A549 (cell line): ENCODE measurements around the gene TUT4. TPM values are rescaled to one million over a fixed set of nuclear protein-coding genes. Genes with fewer than 3 reads are reported as not detected.

Source experiments
- ATAC-seq, 2 experiments: fragments of 200-7000 bp in 1 of 2; fragments of >200 bp in 1 of 2; cut with Nextera tagmentation in 1 of 2; cut with Tn5 transposase in 1 of 2; 3 replicates each; pipeline versions ENCODE4 v1.8.0 to v1.9.1; 2018 to 2020; ENCODE audit warnings: mild to moderate bottlenecking in 1 of 2, moderate library complexity in 1 of 2
- CTCF ChIA-PET: fragments of 300-600 bp; sonication (Branson Sonifier 250); formaldehyde crosslinking; extraction: SDS; loops from one replicate; lab custom pipeline; 2021; ENCODE audit warnings: antibody characterized with exemption, inconsistent platforms; lab: Yijun Ruan, JAX
- POLR2A ChIA-PET: fragments of 350-600 bp; formaldehyde crosslinking; extraction: SDS; loops from one replicate; lab custom pipeline; 2021; ENCODE audit warnings: antibody characterized with exemption, inconsistent platforms; lab: Yijun Ruan, JAX
- DNase-seq, 2 experiments: peaks; one replicate each; pipeline versions ENCODE4 v3.0.0 to v3.0.0-alpha.2; 2011 to 2016; ENCODE audit warnings: low read depth in 1 of 2, low spot score in 1 of 2
- FAIRE-seq: peaks from 2 replicates; lab custom pipeline; 2011; peaks lifted over from hg19 to GRCh38; lab: Jason Lieb, UNC
- H3K27ac ChIP-seq, 2 experiments: fragments of >200 bp; sonication (Bioruptor Twin); formaldehyde crosslinking; 3 replicates each; pipeline ENCODE4 v1.5.1; 2016 to 2017
- H3K4me1 ChIP-seq: fragments of >200 bp; sonication (Bioruptor Twin); formaldehyde crosslinking; 3 replicates; pipeline ENCODE4 v1.6.1; 2016
- H3K4me2 ChIP-seq: fragments of >200 bp; sonication (Bioruptor Twin); formaldehyde crosslinking; 3 replicates; pipeline ENCODE4 v1.6.1; 2016
- H3K4me3 ChIP-seq: fragments of >200 bp; sonication (Bioruptor Twin); formaldehyde crosslinking; 3 replicates; pipeline ENCODE4 v1.5.1; 2016
- H3K9me3 ChIP-seq: fragments of >200 bp; sonication (Bioruptor Twin); formaldehyde crosslinking; 3 replicates; pipeline ENCODE4 v1.6.1; 2016
- CBX8 ChIP-seq: fragments of 200-600 bp; sonication (generic); IDR thresholded peaks from 2 replicates; pipeline ENCODE4 v1.6.1; 2016
- CEBPB ChIP-seq, 2 experiments: fragments of >200 bp in 1 of 2; sonication (Bioruptor Twin) in 1 of 2; formaldehyde crosslinking in 1 of 2; IDR thresholded peaks; 2 replicates each; pipeline ENCODE4 v1.6.1; 2012 to 2016
- FOSL2 ChIP-seq, 2 experiments: fragments of 450-650 bp in 1 of 2; fragments of >200 bp in 1 of 2; sonication (Bioruptor Twin) in 1 of 2; formaldehyde crosslinking; IDR thresholded peaks; 2 replicates each; pipeline versions ENCODE4 v1.5.0 to v1.6.1; 2016 to 2020; ENCODE audit warnings: mild to moderate bottlenecking in 1 of 2, moderate library complexity in 1 of 2
- FOXS1 ChIP-seq: fragments of 250-450 bp; sonication (Bioruptor Pico); IDR thresholded peaks from 2 replicates; pipeline ENCODE4 v1.5.0; 2020; ENCODE audit warnings: mild to moderate bottlenecking, moderate library complexity
- GATA3 ChIP-seq: IDR thresholded peaks from 2 replicates; pipeline ENCODE4 v1.6.1; 2012; ENCODE audit warnings: borderline replicate concordance
- HOXB13 ChIP-seq: fragments of 250-450 bp; sonication (Bioruptor Pico); IDR thresholded peaks from 2 replicates; pipeline ENCODE4 v1.5.0; 2020; ENCODE audit warnings: low read depth, mild to moderate bottlenecking, moderate library complexity
- JUN ChIP-seq, 2 experiments: fragments of >200 bp; sonication (Bioruptor Twin); formaldehyde crosslinking; IDR thresholded peaks; 2 replicates in 1 of 2; 3 replicates in 1 of 2; pipeline ENCODE4 v1.6.1; 2016 to 2017
- JUNB ChIP-seq: fragments of >200 bp; sonication (Bioruptor Twin); formaldehyde crosslinking; IDR thresholded peaks from 2 replicates; pipeline ENCODE4 v1.6.1; 2016
- KDM1A ChIP-seq: fragments of 200-600 bp; sonication (generic); IDR thresholded peaks from 2 replicates; pipeline ENCODE4 v1.6.1; 2016; ENCODE audit warnings: low read depth, mild to moderate bottlenecking
- MAFK ChIP-seq: fragments of 450-650 bp; IDR thresholded peaks from 2 replicates; pipeline ENCODE4 v1.6.1; 2014; ENCODE audit not compliant: partially characterized antibody
- MYC ChIP-seq: IDR thresholded peaks from 2 replicates; pipeline ENCODE4 v1.6.1; 2012; ENCODE audit warnings: mild to moderate bottlenecking, inconsistent platforms, low read length, improper control_type of control experiment, borderline replicate concordance
- POLR2A ChIP-seq: IDR thresholded peaks from 2 replicates; pipeline ENCODE4 v1.6.1; 2012; ENCODE audit warnings: mild to moderate bottlenecking, low read length
- RAD21 ChIP-seq, 2 experiments: fragments of >200 bp in 1 of 2; sonication (Bioruptor Twin) in 1 of 2; formaldehyde crosslinking in 1 of 2; IDR thresholded peaks in 1 of 2; conservative IDR thresholded peaks in 1 of 2; 2 replicates in 1 of 2; 3 replicates in 1 of 2; pipeline ENCODE4 v1.6.1; 2012 to 2018; ENCODE audit warnings: inconsistent platforms in 1 of 2
- RARB ChIP-seq: fragments of 250-450 bp; sonication (Bioruptor Pico); IDR thresholded peaks from 2 replicates; pipeline ENCODE4 v1.8.0; 2021; ENCODE audit warnings: mild to moderate bottlenecking, moderate library complexity
- RCOR1 ChIP-seq: fragments of 150-350 bp; IDR thresholded peaks from 2 replicates; pipeline ENCODE4 v1.6.1; 2014; ENCODE audit warnings: antibody characterized with exemption, low read length, low read depth
- RFX5 ChIP-seq: fragments of 450-650 bp; IDR thresholded peaks from 2 replicates; pipeline ENCODE4 v1.7.1; 2014; ENCODE audit warnings: antibody characterized with exemption, mild to moderate bottlenecking, moderate library complexity
- TFCP2L1 ChIP-seq: fragments of 250-450 bp; sonication (Bioruptor Pico); IDR thresholded peaks from 2 replicates; pipeline ENCODE4 v1.5.0; 2021; ENCODE audit warnings: mild to moderate bottlenecking
- TP53 ChIP-seq: fragments of 250-450 bp; sonication (Bioruptor Pico); IDR thresholded peaks from 2 replicates; pipeline ENCODE4 v1.5.0; 2021; ENCODE audit warnings: mild to moderate bottlenecking, moderate library complexity
- ZFP36 ChIP-seq: fragments of 450-650 bp; IDR thresholded peaks from 2 replicates; pipeline ENCODE4 v1.6.1; 2014; ENCODE audit warnings: borderline replicate concordance; ENCODE audit not compliant: partially characterized antibody
- WGBS: methylation state at CpG from one replicate; pipeline ENCODE4 v1.1.6; 2017; ENCODE audit errors: missing lambda C conversion rate; 5-methylcytosine and 5-hydroxymethylcytosine counted together
- polyA plus RNA-seq, 4 experiments: library from polyadenylated mRNA; depleted of rRNA in 3 of 4; stranded (reverse); fragments of >200 nt; fragmentation: RNase III in 1 of 4; extraction: RNeasy Plus Mini Kit Qiagen cat#74134 plus additional on column Dnase treatment in 1 of 4; gene quantifications; 2 replicates in 3 of 4; 3 replicates in 1 of 4; pipeline ENCODE4 v1.2.3, GENCODE V29; 2011 to 2017
- TF ChIP-seq, protein P1 (sequence below): fragments of >200 bp; sonication (Bioruptor Twin); formaldehyde crosslinking; IDR thresholded peaks from 3 replicates; pipeline ENCODE4 v1.5.1; 2016
- TF ChIP-seq, protein P2 (sequence below): fragments of 150-350 bp; IDR thresholded peaks from 2 replicates; pipeline ENCODE4 v1.6.1; 2014; ENCODE audit warnings: low read depth, mild to moderate bottlenecking, low read length

TUT4 gene
- polyA plus RNA-seq, 2 of the 4 experiments (the other 2 are of a cell fraction) = 25.3 to 34.1 TPM

DNA sequence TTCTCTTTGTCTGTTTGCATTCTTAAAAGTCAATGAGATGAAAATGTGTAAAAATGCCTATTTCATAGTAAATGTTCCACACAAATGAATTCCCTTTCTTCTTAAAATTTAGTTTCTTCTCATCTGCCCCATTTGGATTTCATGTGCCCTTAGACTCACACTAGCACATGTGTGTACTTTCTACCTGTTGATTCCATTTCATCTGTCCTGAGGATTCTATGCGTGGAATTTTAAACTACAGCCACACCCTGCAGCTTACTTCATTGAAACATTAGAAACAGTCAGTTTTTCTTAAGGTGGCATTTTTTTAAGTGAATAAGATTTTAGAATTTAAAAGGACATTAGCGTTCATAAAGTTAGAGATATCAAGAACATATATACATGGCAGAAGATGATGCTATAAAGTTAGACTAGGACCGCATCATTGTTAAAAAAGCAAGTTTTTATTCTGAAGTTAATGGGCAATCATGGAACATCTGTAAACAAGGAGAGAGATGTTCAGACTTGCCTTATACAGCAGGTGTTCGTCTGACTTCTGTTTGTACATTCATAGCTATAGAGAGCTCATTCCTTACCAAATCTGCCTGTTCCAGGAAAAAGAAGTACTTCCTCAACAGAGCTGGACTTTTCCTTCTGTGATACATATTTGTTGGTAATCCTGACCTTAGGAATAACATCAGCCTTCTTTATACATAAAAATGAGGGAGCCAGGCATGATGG is 3.9 kb upstream of the TUT4 start:
- no peaks in the 10 kb centered on the region for H3K9me3 ChIP-seq
- WGBS = 56% methylated on average over 4 of the region's 4 CpGs
- ATAC-seq (no peak), DNase-seq (no peak), FAIRE-seq (no peak)
- no peak overlapping the region for H3K4me3 ChIP-seq
- H3K4me1 ChIP-seq = peaks cover 21% of the 10 kb centered on the region; the same call in 2 of the 3 replicates
- ChIA-PET CTCF (interaction anchor here (0.8 kb wide), 1 partner anchor 11 kb away, joined by 3 read pairs; no protein-coding TSS in a partner anchor), POLR2A (no interaction called here)
- H3K4me2 ChIP-seq = no peak overlapping the region
- TF ChIP-seq, protein P1, sequence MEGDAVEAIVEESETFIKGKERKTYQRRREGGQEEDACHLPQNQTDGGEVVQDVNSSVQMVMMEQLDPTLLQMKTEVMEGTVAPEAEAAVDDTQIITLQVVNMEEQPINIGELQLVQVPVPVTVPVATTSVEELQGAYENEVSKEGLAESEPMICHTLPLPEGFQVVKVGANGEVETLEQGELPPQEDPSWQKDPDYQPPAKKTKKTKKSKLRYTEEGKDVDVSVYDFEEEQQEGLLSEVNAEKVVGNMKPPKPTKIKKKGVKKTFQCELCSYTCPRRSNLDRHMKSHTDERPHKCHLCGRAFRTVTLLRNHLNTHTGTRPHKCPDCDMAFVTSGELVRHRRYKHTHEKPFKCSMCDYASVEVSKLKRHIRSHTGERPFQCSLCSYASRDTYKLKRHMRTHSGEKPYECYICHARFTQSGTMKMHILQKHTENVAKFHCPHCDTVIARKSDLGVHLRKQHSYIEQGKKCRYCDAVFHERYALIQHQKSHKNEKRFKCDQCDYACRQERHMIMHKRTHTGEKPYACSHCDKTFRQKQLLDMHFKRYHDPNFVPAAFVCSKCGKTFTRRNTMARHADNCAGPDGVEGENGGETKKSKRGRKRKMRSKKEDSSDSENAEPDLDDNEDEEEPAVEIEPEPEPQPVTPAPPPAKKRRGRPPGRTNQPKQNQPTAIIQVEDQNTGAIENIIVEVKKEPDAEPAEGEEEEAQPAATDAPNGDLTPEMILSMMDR = no peak
- TF ChIP-seq TFCP2L1 (CRISPR knock-in tag) = no peak
- no peak for TF ChIP-seq RFX5
- no peak for TF ChIP-seq JUN (IDR thresholded peaks at IDR 0.05)
- H3K27ac ChIP-seq = peak overlapping the region; percentile 3 to 33; a peak in 1 of 6 replicates

DNA sequence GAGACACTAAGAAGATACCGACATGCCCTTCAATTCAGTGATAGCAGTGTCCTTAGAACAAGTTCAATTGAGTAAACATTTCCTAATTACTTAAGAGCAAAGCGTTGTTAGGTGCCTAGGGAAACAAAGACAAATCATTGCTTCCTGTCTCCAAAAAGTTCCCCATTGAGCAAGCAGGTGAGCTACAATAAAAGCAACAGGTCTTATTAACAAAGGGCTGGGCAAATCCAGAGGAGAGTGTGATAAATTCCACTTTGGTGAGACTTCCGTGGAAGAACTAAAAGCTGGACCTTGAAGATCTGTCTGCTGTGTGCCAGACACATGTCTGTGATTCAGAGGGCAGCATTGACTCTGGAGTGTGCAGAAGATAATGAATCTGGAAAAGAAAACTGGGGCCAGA is 1.9 kb upstream of the TUT4 start:
- Histone ChIP-seq H3K4me1 (peaks cover 35% of the 10 kb centered on the region; the same call in 2 of the 3 replicates), H3K27ac (peak overlapping the region; percentile 95 to 97; a peak in 3 of 6 replicates)
- 68% methylated on average over 3 of the region's 3 CpGs for WGBS
- POLR2A ChIA-PET = interaction anchor here (3.0 kb wide), 1 partner anchor 151 kb away, joined by 10 read pairs; the partner anchor contains the start of genes ORC1 and PRPF38A
- ATAC-seq = no peak
- no peak for FAIRE-seq
- TF ChIP-seq RAD21 (conservative IDR thresholded peaks at IDR 0.05 in 1 of 2, IDR thresholded peaks at IDR 0.05 in 1 of 2) = no peak
- TF ChIP-seq FOXS1 (CRISPR knock-in tag) = no peak
- no peak for TF ChIP-seq POLR2A
- no peak for TF ChIP-seq MYC
- TF ChIP-seq CBX8 = no peak
- no peak for TF ChIP-seq CEBPB (IDR thresholded peaks at IDR 0.05)
- TF ChIP-seq, all 56 proteins: peak for 0
- Histone ChIP-seq H3K4me2 (peak overlapping the region; percentile 90), H3K9me3 (no peaks in the 10 kb centered on the region), H3K4me3 (no peak overlapping the region)
- no peak for DNase-seq
- CTCF ChIA-PET = interaction anchor here (1.1 kb wide), 1 partner anchor 14 kb away, joined by 6 read pairs; no protein-coding TSS in a partner anchor

DNA sequence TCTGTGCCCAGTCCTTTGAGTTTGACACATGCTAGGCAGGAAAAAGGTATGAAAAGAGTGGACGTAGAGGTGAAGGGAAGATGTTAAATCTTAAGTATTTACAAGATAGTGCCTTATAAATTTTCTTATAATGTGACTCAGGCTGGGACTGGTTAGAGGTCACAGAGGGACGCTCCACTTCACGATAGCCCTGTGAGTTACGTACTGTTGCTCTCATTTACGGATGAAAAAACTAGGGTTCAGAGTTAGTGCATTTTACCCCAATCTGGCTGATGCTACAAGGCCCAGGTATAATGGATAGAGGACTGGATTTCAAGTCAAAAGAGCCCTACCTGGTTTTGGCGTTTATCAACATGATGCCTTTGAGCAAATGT is 1.4 kb upstream of the TUT4 start:
- H3K27ac ChIP-seq = peak overlapping the region; percentile 95 to 97
- FAIRE-seq = no peak
- no peak for ATAC-seq
- H3K4me2 ChIP-seq = peak overlapping the region; percentile 90
- 81% methylated on average over 6 of the region's 6 CpGs for WGBS
- no peaks in the 10 kb centered on the region for H3K9me3 ChIP-seq
- peaks cover 39% of the 10 kb centered on the region; the same call in 2 of the 3 replicates for H3K4me1 ChIP-seq
- DNase-seq = no peak
- TF ChIP-seq GATA3 (no peak), HOXB13 (no peak), MAFK (no peak), RARB (CRISPR knock-in tag) (no peak), TP53 (CRISPR knock-in tag) (no peak), RCOR1 (no peak), FOSL2 (IDR thresholded peaks at IDR 0.05) (no peak), FOSL2 (CRISPR knock-in tag; IDR thresholded peaks at IDR 0.05) (no peak), ZFP36 (no peak), JUNB (no peak), KDM1A (no peak), POLR2A (no peak)
- TF ChIP-seq, protein P2, sequence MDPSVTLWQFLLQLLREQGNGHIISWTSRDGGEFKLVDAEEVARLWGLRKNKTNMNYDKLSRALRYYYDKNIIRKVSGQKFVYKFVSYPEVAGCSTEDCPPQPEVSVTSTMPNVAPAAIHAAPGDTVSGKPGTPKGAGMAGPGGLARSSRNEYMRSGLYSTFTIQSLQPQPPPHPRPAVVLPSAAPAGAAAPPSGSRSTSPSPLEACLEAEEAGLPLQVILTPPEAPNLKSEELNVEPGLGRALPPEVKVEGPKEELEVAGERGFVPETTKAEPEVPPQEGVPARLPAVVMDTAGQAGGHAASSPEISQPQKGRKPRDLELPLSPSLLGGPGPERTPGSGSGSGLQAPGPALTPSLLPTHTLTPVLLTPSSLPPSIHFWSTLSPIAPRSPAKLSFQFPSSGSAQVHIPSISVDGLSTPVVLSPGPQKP = no peak
- ChIA-PET CTCF (interaction anchor here (1.1 kb wide), 1 partner anchor 14 kb away, joined by 6 read pairs; no protein-coding TSS in a partner anchor), POLR2A (interaction anchor here (1.9 to 3.0 kb wide), 3 partner anchors 109 to 150 kb away, joined by 9 to 12 read pairs (median 10); partner anchors contain the start of genes ORC1 and PRPF38A)
- peak overlapping the region; percentile 77; the same call in 2 of the 3 replicates for H3K4me3 ChIP-seq
